ENCODE data around the gene SLC16A7.
"Not testable (repeated sequence)": the region's sequence is repeated elsewhere in the genome, so short reads cannot be mapped to it uniquely, and the experiment has no call there.

Gene SLC16A7

DNA sequence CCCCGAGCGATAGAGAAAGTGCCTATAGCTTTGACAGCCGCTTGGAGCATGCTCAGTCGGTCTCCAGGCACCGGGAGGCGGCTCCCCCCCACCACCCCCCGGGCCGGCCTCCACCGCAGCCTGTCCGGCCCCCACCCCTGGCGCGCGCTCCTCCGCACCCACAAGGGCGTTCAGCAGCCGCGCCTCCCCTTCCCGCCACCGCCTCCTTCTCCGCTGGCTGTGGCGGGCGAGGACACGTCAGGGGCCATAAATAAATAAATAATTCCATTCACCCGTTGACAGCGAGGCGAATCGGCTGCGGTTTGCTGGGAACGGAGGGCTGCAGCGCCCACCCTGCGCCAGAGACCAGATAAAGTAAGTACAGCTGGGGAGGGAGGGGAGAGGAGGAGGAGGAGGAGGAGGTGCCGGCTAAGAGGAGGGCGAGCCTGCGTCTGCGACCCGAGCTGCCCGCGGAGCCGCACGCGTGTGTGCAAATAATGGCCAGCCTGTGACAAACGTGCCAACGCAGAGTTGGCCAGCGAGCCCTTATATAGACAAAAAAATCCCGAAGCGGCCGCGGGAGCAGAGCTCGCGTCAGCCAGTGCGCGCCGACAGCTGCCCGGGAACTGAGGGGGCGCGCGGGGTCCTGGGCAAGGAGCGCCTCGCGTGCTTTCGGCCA is at the start of gene SLC16A7:
Gene SLC16A7 (plus strand): TSS at position 147 of the 658 bp plus-strand sequence. CDS start 108,773 bp downstream, outside the sequence.
- DNase-seq: peak; percentile 94

DNA sequence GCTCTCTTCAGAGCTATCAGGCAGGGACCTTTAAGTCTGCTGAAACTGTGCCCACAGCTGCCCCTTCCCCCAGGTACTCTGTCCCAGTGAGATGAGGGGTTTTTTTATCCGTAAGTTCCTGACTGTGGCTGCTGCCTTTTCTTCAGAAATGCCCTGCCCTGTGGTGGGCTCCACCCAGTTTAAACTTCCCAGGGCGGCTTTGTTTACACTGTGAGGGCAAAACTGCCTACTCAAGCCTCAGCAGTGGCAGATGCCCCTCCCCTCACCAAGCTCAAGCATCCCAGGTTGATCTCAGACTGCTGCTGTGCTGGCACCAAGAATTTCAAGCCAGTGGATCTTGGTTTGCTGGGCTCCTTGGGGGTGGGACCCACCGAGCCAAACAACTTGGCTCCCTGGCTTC is 46.9 kb upstream of the SLC16A7 start:
- no peak for DNase-seq

- DNase-seq: no peak
Measured at GRCh38 chr12:59559696-59560095, 36.1 kb upstream of the SLC16A7 start.

DNA sequence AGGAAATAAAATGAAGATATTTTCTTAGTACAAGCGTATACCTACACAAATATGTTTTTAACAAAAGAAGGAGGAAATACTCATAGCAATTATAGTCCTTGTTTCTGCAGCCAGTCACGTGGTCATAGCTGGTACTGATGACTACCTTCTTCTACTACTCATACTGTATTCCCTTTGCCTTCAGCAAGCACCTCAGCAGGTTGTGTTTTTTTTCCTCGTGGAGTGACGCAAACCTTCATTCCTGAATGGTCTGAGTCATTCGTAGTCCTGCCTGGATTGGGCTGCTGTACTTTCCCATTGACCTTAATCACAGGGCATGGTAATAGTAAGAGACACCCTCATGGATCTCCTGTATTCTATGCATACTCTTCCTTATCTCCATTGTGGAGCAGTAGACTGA is 25.7 kb upstream of the SLC16A7 start:
- DNase-seq: peak; percentile 99

DNA sequence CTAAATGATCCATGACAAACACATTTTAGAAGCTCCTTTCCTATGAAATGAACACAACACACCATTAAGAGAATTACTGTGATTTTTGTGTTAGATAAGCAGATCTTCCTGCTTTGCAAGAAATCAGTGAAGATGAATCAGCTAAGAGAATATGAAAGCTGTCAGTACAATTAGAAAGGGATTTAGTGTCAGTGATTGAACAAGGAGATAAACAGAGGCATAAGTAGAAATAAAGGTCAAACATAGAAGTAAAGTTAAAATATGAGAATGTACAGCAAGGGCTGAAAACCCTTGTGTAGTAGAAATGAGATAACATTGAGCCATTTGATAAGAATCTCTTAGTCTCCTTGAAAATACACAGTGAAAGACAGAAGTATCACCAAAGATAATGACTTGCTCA is 21.4 kb upstream of the SLC16A7 start:
- no peak for DNase-seq

DNA sequence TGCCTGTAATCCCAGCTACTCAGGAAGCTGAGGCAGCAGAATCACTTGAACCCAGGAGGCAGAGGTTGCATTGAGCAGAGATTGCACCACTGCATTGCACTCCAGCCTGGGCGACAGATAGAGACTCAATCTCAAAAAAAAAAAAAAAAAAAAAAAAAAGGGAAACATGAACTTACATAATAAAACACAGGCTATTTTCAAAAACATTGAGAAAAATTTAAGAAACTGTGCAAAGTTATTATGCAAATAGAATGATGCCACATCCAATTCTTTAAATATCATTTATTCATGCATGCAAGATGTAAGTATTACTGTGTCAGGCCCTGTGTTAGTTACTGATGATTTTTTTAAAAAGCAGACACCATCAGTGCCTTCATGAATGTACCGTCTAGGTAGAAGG is 20.0 kb upstream of the SLC16A7 start:
- no peak for DNase-seq

GRCh38 chr12:59578254-59578653 is 17.6 kb upstream of the SLC16A7 start:
- no peak for DNase-seq

DNA sequence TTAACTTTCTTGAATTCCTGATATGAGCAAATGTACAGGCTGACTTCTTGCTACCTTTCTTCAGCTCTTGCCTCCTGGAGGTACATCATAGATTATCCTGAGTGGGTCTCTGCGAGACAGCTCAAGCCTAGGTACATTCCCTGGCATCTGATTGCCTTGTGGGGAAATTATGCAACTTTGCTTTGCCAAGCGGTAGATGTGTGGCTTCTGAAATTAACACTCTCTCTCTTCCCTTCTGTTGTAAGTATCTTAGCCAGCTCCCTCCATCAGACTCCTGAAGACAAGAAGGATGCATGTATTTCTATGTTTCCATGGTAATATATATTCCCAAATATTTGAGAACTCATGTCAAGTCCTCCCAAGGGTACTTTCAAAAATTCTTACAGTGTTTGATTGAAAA is 16.2 kb upstream of the SLC16A7 start:
- DNase-seq: no peak

- no peak for DNase-seq
Measured at GRCh38 chr12:59580050-59580449, 15.8 kb upstream of the SLC16A7 start.

DNA sequence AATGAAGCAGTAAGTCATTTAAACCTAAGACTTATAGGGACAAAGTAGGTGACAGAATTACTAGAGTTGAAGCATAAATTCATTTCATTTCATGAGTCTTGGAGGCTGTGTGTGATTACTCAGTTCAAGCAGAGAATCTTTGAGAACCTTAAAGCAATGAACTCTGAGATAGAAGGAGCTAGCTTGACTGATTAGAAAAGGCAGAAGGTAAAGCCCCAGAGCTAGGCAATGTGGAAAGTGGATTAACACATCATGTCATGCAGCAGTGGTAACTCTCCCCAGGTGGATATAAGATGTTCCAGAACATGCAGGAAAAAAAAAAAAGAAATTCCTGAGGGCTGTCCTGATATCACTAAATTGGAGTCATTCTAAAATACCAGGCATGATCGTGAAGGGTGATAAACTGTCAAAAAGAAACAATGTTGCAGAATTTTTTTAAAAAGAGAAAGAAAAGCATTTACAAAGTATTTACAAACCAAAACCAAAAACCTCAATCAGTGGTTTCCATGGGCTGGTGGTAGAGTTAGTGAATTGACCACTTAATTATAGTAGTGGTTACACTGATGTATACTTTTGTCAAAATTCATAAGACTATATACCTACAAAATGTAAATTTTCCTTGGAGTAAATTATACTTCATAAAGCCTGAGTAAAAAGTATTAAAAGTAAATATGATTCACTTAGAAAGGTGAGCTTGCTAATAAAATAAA is 12.7 kb upstream of the SLC16A7 start:
- DNase-seq: no peak

DNA sequence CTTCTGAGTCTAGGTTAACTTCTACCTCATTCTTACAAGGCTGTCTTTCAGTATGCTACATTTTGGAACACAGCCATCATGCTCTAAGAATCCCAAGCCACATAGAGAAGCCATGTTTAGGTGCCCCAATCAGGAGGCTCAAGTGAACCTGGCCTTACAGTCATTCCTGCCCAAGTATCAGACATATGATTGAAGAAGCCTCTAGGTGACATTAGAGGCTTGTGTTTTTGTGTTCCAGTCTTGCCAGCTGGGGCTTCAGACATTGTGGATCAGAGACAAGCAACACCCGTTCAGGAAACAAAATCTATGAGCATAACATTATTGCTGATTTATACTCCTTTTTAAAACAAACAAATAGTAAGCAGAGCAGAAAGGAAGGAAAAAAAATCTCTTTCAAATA is 8.1 kb upstream of the SLC16A7 start:
- DNase-seq: no peak

DNA sequence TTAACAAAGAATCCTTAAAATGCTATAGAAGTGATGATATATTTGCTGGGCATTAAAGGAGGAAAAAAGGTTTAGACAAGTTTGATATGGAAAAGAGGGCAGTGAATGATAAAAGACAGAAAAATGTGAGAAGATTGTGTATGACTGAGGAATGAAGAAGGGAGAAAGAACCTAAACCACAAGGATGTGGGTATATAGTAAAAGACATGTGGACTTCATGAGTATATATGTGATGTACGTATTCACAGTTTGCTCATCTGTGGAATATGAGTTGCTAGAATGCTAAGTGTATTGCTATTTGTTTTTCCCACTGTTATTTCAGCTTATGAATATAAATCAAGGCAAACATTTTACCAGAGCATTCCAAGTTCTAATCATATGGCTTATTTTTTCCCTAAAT is 2.1 kb upstream of the SLC16A7 start:
- no peak for DNase-seq

GRCh38 chr12:59594943-59595500 is 807 bp upstream of the SLC16A7 start:
- DNase-seq: no peak

DNA sequence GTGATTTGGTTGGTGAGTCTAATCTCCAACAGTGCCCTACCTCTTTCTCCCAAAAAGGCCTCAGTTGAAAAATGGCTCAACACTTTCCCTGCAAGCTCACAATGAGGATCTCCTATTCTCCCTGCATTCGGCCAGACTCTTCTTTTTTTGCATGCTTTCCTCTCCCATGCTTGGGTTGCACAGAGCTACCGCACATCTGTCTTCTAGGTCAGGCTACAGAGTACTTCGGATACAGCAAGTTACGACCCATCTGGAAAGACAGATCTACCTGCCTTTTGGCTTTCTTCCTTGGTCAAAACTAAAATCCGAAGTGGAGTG is 305 bp upstream of the SLC16A7 start:
- DNase-seq: no peak

DNA sequence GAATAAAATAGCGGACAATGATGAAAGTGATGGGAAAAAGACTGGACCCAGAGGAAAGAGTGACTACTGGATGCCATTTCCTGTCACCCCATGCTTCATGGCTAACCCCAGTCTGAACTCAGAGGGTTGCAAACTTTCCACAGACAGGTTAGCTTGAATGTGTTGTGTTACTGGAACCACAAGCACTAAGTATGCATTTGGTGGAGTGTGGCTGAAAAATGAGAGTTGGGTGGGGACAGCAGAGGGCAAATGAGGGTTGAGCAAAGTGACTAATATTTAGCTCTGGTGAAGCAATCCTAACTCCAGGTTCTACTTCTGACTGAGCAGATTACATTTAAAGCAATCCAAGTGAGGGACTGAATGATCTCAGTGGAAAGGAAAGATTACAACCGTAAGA is 1.6 kb downstream of the SLC16A7 start:
- peak; percentile 94 for DNase-seq

GRCh38 chr12:59600171-59600570 is 4.3 kb downstream of the SLC16A7 start:
- DNase-seq: no peak

DNA sequence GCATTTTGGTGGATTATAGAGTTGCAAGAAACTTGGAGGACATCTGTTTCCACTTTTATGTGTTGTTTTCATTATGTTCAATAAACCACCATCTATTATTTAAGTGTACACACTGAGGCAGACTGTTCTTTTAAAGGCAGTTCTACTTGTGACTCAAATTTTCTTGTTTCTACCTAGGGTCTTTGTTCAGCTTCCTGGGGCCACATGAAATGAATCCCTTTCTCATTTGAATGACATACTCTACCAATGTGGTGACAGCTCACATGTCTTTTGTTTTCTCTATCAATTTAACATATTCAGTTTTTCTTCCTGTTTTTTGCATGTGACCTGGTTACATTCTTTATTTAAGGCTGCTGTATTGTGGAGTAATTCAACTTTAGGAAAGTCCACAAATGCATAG is 7.9 kb downstream of the SLC16A7 start:
- no peak for DNase-seq

DNA sequence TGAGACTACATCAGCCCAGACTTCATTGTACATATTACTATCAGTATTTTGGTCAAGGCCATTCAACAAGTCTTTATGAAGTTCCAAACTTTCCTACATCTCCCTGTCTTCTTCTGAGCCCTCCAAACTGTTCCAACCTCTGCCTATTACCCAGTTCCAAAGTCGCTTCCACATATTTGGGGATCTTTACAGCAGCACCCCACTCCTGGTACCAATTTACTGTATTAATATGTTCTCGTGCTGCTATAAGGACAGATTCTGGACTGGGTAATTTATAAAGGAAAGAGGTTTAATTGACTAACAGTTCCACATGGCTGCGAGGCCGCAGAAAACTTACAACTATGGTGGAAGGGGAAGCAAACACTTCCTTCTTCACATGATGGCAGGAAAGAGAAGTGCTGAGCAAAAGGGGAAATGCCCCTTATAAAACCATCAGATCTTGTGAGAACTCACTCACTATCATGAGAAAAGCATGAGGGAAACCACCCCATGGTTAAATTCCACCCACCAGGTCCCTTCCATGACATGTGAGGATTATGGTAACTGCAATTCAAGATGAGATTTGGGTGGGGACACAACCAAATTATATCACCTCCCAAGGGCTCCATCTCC is 17.1 kb downstream of the SLC16A7 start:
- not testable (repeated sequence) for DNase-seq

- no peak for DNase-seq
Measured at GRCh38 chr12:59615392-59616165, 19.8 kb downstream of the SLC16A7 start.

GRCh38 chr12:59619461-59620240 is 23.8 kb downstream of the SLC16A7 start:
- DNase-seq: no peak

DNA sequence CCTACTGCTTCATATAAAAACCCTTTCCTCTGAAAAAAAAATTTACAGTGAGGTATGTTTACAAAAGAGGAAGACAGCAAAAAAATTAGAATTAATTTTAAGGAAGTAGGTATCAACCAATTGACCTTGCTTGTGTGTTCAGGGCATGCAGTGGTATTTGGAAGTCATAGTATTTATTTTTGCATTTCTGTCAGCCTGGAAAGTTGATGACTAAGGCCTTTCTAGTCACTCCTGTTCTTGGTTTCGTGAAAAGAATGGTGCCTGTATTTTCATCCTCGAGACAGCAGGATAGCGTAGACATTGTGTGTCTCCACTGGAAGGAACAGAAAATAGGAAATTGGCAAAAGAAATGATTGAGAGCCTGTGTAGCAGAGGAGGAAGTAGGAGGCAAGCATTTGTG is 24.5 kb downstream of the SLC16A7 start:
- no peak for DNase-seq

DNA sequence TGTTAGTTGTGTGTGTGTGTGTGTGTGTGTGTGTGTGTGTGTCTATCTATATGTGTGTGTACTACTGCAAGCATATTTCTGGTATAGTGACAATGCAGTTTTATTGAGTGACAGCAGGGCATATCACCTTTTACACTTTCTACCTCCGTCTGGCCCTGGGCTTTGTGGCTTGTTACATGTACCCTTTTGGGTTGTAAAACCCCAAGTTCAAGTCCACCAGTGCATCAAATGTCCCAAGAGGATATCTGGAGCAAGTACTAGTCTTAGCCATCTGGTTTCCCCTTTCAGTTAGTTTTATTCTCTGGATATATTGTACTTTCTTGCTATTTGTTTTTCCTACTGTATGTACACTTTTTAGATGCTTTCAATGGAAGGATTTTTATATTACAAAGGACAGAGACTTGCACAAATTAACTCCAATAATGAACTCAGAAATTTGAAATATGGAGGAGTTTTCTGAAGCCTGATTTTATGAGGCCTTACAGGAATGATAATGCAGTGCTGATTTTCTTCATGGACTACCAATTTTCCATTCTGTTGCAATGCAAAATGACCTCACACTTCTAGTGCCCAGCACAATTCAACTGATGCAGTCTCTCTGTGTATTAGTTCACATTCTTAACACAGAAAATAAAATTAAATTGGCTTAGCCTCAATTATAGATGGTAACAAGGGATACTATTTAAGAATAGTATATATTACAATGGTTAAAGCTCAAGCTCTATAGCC is 29.1 kb downstream of the SLC16A7 start:
- no peak for DNase-seq
